Dedifferentiated amniotic fluid mesenchymal stem cell (primary cell): ENCODE results near the gene CEP170B.
"Not testable (repeated sequence)": the region's sequence is repeated elsewhere in the genome, so short reads cannot be mapped to it uniquely, and the experiment has no call there.

Source experiments
- DNase-seq: peaks from one replicate; pipeline ENCODE4 v3.0.0-alpha.2; 2016; ENCODE audit errors: extremely low spot score

Gene CEP170B

DNA sequence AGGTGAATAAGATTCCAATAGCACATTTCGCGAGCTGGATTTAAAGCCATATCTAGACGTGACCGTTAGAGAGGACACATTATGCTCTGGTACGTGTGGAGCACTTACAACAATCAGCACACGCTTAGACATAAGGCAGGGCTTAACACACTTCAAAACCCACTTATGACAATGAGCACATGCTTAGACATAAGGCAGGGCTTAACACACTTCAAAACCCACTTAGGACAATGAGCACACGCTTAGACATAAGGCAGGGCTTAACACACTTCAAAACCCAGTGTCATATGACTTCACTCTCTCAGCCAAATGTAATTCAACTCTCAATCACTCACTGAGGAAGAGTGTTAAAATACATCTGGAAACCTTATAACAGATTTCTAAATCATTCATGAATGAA lies 48.4 kb downstream of the CEP170B start:
- no peak for DNase-seq

DNA sequence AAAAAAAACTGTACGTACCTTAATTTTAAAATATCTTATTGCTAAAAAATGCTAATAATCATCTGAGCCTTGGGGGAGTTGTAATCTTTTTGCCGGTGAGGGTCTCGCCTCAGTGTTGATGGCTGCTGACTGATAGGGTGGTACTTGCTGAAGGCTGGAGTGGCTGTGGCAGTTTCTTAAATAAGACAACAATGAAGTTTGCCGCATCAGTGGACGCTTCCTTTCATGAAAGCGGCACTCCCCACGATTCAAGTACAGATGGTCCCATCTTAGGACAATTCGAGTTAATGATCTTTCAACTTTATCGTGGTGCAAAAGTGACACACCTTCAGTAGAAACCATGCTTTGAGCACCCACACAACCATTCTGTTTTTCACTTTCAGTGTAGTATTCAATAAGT lies 52.0 kb downstream of the CEP170B start:
- DNase-seq, result no peak

DNA sequence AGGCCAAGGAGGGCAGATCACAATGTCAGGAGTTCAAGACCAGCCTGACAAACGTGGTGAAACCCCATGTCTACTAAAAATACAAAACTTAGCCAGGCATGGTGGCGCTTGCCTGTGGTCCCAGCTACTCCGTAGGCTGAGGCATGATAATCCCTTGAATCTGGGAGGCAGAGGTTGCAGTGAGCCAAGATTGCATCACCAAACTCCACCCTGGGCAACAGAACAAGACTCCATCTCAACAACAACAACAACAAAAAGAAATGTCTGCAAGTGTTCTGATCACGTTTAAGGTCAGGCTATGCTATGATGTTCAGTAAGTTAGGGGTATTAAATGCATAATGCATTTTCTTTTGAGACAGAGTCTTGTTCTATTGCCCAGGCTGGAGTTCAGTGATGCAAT lies 52.9 kb downstream of the CEP170B start:
- no peak for DNase-seq

DNA sequence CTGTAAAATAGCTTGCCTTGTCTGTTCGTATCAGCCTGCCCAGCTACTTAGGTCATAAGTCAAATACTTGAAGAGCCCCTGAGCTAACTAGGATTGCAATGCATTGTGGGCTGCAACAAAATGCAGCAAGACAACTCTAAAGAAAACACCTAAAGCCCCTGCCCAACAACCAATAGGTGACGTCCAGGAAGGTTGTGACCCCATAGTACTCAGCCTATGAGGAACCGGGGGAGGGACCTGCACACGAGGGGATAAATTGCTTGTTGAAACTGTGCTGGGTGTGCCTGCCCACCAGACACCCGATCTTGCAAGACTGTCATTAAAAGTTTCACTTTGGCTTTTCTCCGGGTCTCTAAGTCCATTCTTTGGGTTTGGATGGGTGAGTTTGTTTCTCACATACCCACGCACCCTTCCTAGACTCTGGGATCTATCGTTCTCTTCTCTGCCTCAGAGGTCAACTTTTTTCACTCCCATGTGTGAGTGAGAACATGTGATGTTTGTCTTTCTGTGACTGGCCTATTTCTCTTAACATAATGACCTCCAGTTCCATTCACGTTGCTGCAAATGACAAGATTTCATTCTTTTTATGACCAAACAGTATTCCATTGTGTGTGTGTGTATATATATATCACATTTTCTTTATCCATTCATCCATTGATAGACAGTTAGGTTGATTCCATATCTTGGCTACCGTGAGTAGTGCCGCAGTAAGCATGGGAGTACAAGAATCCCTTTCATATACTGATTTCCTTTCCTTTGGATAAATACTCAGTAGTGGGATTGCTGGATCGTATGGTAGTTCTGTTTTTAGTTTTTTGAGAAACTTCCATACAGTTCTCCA lies 54.3 kb downstream of the CEP170B start:
- not testable (repeated sequence) for DNase-seq

DNA sequence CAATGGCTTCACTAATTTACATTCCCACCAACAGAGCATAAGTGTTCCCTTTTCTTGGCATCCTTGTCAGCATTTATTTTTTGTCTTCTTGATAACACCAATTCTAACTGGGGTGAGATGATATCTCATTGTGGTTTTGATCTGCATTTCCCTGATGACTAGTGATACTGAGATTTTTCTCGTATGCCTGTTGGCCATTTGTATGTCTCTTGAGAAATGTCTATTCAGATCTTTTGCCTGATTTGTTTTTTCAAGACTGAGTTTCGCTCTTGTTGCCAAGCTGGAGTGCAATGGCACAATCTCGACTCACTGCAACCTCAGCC lies 54.9 kb downstream of the CEP170B start:
- DNase-seq, result no peak

DNA sequence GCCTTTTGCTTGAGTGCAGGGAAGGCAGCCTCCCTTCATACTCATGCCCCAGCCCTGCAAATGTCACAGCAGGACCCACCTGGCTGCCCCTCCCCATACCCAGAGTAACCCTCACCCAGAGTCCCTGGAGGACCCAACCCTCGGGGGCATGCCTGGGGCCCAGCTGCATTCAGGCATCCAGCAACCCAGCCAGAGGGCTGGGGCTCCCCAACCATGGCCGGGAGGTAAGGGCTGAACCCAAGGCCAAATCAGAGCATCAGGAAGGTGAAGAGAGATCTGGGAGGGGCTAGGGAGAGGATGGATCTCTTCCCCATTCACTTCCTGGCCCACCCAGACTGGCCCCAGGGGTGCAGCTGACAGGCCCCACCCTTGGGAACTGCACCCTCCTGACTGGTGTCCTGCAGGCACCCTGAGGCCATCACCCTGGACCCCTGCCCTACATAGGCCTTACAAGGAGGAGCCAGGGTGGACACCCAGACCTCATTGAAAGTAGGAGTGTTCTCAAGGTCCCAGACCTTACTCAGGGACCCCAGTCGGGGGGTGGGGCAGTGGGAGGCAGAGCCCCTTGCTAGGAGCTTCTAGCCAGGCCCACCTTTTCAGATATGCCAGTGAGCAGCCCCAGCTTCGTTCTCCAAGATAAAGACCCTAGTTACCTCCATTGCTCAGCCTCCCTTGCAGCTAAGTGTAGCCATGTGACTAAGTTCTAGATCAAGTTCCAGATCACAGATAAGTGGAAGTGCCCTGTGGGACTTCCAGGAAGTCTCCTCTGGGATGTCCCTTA lies 58.8 kb downstream of the CEP170B start:
- DNase-seq, result no peak

DNA sequence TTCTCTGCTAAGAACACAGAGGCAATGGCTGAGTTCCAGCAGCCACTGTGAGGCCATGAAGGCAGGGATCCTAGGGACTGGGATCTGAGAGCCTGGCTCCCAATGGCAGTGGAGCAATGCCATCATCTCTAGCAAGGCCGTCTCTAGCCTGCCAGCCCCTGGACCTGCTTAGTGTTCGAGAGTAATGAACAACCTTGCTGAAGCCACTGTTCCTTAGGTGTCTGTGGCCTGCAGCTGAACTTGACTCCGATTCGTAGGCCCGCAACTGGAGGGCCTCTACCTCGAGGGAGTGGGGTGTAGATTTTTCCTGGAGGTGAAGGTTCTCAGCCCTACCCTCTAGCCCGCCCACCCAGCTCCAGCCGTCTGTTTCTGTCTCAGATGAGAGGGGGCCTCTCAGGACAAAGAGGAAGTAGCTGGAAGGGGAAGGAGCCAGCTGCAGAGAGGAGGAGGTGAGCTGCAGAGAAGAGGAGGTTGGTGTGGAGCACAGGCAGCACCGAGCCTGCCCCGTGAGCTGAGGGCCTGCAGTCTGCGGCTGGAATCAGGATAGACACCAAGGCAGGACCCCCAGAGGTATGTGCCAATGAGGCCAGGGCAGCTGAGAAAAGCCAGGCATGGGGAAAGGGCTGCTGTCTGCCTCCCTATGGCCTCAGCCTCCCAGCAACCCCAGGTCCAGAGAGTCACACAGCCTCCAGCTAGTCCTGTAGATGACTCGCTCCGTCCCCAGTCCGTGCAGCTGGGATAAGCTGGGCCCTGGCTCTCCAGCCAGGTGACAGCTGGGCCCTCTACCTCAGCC lies 59.5 kb downstream of the CEP170B start, which contains the start of gene PLD4:
TSS of gene PLD4 (plus strand) at position 459 of the 793 bp plus-strand sequence. CDS start 2,262 bp downstream, outside the sequence.
- no peak for DNase-seq

DNA sequence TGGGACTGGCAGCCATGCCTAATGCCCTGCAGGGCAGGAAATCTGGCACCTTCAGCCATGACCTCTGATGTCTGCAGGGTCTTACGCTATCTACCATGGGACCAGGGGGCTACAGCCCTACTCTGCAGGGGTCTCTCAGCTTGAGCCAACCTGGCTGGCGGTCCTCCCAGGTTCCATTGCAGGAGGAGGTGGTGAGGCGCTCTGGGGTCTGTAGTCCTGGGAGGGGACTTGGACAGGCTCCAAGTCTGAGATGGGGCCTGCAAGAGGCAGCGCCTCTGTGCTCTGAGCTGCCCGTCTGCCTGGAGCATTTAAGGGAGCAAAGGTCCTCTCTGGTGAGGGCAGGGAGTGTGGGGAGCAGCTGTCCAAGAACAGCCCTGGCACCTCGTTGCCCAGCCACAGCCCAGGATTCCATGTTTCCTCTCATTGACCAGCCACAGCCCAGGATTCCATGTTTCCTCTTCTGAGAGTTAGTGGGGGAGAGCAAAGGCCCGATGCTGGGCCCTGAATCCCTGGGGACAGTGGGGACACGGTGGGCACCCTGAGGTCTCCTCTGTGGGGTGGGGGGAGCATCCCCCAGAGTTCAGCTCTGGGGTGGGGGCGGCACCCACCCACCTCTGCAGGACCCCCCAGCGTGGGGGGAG lies 60.3 kb downstream of the CEP170B start:
- no peak for DNase-seq

DNA sequence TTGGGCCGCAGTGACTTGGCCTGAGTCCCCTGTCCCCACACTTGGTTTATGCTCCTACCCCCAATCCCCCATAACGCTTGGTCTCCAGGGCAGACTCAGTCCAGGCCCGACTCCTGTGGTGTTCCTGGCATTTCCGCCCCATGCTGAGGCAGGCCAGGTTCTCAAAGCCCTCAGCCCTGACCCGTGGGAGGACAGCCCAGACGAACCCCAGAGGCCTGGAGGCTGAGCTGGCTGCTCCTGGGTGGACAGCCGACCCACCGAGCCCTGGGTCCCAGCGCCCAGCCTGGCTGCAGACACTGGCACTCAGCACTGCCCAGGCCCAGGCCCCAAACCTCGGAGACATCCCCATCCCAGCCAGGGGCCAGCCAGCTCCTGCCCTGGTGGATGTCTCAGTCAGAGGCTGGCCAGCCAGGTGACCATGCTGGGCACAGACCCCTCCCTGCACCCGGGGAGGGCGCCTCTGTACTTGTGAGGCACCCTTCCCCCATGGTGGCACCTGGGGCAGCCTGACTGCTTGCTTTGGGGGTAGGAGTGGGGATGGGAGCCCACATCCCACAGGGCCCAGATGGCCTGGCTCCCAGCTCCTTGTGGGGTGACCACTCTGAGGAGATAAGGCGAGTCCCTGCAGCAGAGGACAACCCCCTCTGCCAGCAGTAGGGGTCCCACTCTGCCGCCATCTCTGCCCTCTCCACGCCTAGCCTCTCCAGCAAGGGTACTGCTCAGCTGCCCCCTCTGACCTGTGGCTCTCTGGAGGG lies 61.0 kb downstream of the CEP170B start:
- no peak for DNase-seq

DNA sequence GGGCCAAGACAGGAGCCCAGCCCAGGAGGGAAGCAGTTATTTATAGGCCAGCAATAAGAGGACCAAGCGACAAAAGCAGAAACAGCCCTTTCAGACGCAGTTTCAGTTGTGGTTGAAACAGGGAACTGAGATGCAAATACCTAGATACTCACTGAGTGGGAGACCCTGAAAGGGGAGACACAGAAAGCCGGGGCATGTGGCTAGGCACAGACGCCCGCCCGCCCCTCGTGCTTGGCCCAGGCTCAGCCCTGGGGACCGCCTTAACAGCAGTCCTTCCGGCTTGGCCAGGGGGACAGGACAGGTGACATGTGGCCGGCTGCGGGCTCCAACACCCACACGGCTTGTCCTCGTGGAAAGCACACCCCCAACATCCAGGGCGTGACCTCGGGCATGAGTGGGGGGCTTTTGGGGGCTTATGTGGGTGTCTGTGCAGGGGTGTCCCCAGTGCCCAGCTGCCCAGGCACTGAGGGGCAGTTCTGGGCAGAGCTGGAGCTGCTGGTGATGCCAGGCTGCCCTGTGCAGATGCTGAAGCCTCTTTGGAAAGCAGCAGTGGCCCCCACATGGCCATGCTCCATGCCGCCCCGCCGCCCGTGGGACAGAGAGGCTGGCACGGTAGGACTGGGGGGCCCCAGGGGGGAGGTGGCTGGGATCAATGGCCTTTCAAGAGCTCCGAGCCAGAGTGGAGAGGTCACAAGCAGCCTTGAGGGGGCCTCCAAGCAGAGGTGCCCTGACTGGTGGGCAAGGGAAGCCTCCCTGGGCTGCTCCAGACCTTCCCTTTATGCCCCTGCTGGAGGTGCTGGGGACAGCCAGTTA lies 61.8 kb downstream of the CEP170B start:
- no peak for DNase-seq

DNA sequence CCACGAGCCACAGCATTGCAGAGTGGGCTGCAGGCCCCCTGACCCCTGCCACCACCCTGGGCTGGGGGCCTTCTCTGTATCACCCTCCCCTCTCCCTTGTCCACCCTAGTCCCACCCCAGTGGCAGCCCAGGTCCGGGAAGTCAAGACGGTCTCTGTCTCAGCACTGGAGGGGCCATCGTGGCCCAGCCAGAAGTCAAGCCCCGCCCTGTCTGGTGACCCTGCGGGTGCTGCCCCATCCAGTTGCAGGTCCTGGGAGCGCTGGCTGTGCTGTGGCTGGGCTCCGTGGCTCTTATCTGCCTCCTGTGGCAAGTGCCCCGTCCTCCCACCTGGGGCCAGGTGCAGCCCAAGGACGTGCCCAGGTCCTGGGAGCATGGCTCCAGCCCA lies 62.4 kb downstream of the CEP170B start:
- no peak for DNase-seq

DNA sequence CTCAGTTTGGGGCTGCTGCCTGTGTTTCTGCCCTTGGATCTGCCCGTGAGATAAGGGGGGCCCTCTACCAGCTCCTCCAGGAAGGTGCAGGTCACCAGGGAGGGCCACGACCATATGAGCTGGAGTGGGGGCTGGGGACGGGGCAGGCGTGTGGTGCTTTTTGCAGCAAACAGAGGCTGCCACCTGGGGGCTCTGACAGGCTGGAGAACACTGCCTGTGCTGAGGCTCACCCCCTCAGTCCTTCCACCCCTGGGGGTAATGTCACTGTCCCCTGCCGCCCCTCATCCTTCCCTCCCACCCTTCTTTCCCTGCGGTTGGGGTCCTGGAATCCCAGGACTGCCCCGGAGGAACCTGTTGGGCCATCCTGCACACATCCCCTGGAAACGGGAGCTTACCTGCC lies 62.8 kb downstream of the CEP170B start:
- DNase-seq, result no peak

DNA sequence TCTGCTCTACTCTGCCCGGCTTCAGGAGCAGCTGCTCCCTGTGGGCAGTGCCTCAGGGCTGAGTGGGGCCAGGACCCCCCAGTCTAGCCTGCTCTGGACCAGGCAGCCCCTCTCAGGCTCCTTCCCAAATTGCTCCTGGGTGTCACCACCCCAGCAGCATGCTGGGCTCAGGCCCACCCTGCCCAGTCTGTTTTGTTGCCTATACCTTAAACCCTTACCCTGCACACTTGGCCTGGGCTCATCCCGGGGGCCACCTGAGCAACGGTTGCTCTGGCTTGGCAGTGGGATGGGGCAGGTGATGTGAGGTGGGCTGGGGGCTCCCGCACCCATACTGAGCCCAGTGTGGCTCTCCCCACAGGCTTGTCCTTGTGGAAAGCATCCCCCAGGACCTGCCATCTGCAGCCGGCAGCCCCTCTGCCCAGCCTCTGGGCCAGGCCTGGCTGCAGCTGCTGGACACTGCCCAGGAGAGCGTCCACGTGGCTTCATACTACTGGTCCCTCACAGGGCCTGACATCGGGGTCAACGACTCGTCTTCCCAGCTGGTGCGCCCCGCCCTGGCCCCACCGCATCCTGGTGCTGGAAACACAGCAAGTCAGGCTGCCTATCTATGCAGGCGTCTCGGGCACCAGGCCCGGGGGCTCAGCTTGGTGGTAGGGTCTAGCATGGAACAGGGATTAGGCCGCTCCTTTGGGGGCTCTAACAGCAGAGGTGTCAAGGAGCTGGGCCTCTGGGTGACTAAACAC lies 63.5 kb downstream of the CEP170B start:
- DNase-seq, result no peak

DNA sequence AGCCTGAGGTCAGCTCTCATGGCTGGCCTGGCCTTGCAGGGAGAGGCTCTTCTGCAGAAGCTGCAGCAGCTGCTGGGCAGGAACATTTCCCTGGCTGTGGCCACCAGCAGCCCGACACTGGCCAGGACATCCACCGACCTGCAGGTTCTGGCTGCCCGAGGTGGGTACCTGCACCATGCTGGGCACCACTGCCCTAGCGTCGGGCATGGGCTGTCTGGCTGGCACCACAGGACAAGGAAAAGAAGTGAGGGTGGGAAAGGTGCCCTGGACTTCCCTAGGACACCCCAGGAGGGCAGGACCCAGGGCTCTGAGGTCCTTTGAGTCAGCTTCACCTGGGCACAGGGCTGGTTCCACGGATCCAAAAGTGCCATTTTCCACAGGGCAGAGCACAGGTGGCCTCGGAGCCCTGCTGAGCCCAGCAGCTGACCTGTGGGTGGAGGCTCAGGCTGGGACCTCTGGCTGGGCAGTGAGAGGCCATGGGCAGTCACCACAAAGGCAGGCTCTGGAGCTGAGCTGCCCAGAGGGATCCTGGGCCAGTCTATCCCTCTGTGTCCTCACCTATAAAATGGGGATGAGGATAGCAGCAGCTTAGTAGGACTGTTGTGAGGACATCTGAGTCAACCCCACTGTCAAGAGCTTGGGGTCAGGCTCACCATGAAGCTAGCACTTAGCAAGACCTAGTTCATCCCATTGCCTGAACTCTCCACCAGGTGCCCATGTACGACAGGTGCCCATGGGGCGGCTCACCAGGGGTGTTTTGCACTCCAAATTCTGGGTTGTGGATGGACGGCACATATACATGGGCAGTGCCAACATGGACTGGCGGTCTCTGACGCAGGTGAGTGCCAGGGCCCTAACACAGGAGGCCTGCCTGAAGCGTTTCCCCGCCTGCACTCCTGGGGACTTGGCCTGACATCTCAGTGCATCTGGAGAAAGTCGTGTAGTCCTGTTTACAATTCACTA lies 64.5 kb downstream of the CEP170B start:
- no peak for DNase-seq

DNA sequence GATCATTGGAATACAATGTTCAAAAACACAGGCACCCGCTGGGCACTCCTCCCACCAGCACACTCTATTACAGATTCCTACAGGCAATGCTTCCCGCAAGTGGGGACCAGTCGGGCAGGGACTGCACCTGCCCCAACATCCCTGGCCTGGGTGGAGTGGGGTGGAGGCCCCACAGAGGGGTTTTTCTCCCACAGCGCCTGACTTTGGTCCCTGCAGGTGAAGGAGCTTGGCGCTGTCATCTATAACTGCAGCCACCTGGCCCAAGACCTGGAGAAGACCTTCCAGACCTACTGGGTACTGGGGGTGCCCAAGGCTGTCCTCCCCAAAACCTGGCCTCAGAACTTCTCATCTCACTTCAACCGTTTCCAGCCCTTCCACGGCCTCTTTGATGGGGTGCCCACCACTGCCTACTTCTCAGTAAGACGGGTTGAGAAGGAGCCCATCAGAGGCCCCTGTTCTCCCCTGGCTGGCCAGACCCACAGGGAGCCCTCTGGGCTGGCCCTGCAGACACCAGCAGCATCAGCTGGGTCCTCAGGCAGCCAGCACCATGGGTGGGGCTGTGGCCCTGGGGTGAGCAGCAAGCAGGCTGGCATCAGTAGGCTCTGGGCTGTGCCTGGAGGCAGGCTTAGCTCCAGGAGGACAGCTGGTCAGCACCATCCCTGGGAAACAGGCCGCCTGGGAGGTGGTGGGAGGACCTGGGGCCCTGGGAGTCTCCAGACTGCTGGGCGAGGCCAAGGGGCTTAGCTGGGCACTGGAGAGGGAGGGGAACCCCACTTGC lies 65.6 kb downstream of the CEP170B start:
- DNase-seq, result no peak

DNA sequence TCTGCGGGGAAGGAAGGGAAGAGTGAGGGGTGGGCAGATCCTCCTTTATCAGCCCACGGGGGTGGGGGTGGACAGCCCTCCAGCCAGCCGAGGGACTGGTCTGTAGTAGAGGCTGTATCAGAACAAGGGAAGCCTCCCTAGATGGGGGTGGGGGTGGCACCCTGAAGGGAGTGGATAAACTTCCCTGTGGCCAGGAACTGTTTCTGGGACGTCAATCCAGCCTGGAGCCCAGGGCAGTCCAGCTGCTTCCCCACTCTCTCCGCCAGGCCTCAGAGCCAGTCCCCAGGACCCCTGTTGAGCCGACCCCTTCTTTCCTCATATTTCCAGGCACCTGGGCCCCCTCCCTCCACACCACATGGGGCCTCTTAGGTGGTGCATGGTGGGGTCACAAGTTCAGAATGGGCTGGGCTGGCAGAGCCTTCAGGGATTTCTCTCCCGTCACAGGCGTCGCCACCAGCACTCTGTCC lies 66.3 kb downstream of the CEP170B start:
- DNase-seq, result no peak
